ENCODE results near the gene GMPS. TPM values are rescaled to one million over a fixed set of nuclear protein-coding genes. Genes with fewer than 3 reads are reported as not detected.

GMPS gene
- total and polyA plus RNA-seq, 9 of the 15 experiments (the other 6 are each of a cell fraction or from before 2014, with no cell fraction given), result 73.7 to 282 (median 156) TPM

- TF ChIP-seq SP2 (IDR thresholded peaks at IDR 0.05; ENCODE audit: extremely low read depth, low read depth, low read length, poor library complexity, severe bottlenecking), result no peak
- TF ChIP-seq SRSF9 (IDR thresholded peaks at IDR 0.05; ENCODE audit: borderline replicate concordance, low read depth, low read length), result no peak
- TF ChIP-seq ZBTB5 (IDR thresholded peaks at IDR 0.05), result no peak
- TF ChIP-seq MITF (IDR thresholded peaks at IDR 0.05), result no peak
- no peak for TF ChIP-seq LCOR (CRISPR knock-in tag; IDR thresholded peaks at IDR 0.05)
- TF ChIP-seq POLR2H (tag; IDR thresholded peaks at IDR 0.05; ENCODE audit: low read depth), result peak; percentile 62
- no peak; the same call in 1 of the 2 replicates for TF ChIP-seq NFRKB (IDR thresholded peaks at IDR 0.05; ENCODE audit: low read depth)
- no peak for TF ChIP-seq TEAD2 (tag; IDR thresholded peaks at IDR 0.05)
- TF ChIP-seq ZNF408 (CRISPR knock-in tag; IDR thresholded peaks at IDR 0.05; ENCODE audit: low read depth), result no peak
- peak; percentile 69; the same call in 1 of the 2 replicates for TF ChIP-seq SP1 (CRISPR knock-in tag; IDR thresholded peaks at IDR 0.05)
- no peak for TF ChIP-seq NFYB (IDR thresholded peaks at IDR 0.05; ENCODE audit: extremely low read depth, insufficient read length)
- 0 out of 2 replicates have a peak, but pooled peaks have one; percentile 22 for TF ChIP-seq CEBPG (CRISPR knock-in tag; IDR thresholded peaks at IDR 0.05)
- no peak for TF ChIP-seq CEBPG (tag; conservative IDR thresholded peaks at IDR 0.05 in 1 of 2, IDR thresholded peaks at IDR 0.05 in 1 of 2)
- peak; percentile 46 for TF ChIP-seq HNRNPLL (IDR thresholded peaks at IDR 0.05; ENCODE audit: low read depth, low read length, poor library complexity, severe bottlenecking)
- no peak; the same call in 1 of the 2 replicates for TF ChIP-seq ZNF12 (CRISPR knock-in tag; IDR thresholded peaks at IDR 0.05)
- TF ChIP-seq RAD51 (IDR thresholded peaks at IDR 0.05; ENCODE audit: borderline replicate concordance, low read depth), result no peak
- TF ChIP-seq DACH1 (IDR thresholded peaks at IDR 0.05; ENCODE audit: partially characterized antibody), result no peak
- no peak for TF ChIP-seq ZSCAN32 (CRISPR knock-in tag; IDR thresholded peaks at IDR 0.05)
- peak in 1 of 2 experiments; percentile 94; a peak in 2 of 4 replicates for TF ChIP-seq ZNF639 (CRISPR knock-in tag; conservative IDR thresholded peaks at IDR 0.05 in 1 of 2, IDR thresholded peaks at IDR 0.05 in 1 of 2)
- no peak for TF ChIP-seq ZNF707 (CRISPR knock-in tag; conservative IDR thresholded peaks at IDR 0.05)
- no peak for TF ChIP-seq NFXL1 (CRISPR knock-in tag; IDR thresholded peaks at IDR 0.05)
- TF ChIP-seq KAT2B (IDR thresholded peaks at IDR 0.05; ENCODE audit: low read depth, low read length), result no peak
Observed at GRCh38 chr3:155870133-155870944, at the start of gene GMPS (continued).

Measured in K562 (cell line).